ENCODE measurements around the gene TMEM123.

The TMEM123 gene

GRCh38 chr11:102361086-102362031 is 91.2 kb downstream of the TMEM123 start:
- DNase-seq (ENCODE audit: low read depth in 2 of 2) = no peak

- no peak for DNase-seq (ENCODE audit: low read depth in 2 of 2)
These were observed 91.9 kb downstream of the TMEM123 start for GRCh38 chr11:102360681-102361080.

- no peak for DNase-seq (ENCODE audit: low read depth in 2 of 2)
These were observed 93.2 kb downstream of the TMEM123 start for GRCh38 chr11:102359372-102359771.

GRCh38 chr11:102357116-102357515 is 95.4 kb downstream of the TMEM123 start:
- DNase-seq (ENCODE audit: low read depth in 2 of 2) = no peak

GRCh38 chr11:102347462-102348370 is 104.8 kb downstream of the TMEM123 start:
- no peak for DNase-seq (ENCODE audit: low read depth in 2 of 2)

GRCh38 chr11:102346748-102347461 is 105.7 kb downstream of the TMEM123 start, which contains the start of gene BIRC2:
Gene BIRC2 (plus strand): TSS chr11:102347214. CDS start chr11:102349855, 2,641 bp downstream.
- DNase-seq (ENCODE audit: low read depth in 2 of 2) = peak; percentile 94 to 96

- DNase-seq (ENCODE audit: low read depth in 2 of 2) = no peak
These were observed 106.2 kb downstream of the TMEM123 start for GRCh38 chr11:102346456-102346747.
